ENCODE measurements around the gene GPR78. TPM values are rescaled to one million over a fixed set of nuclear protein-coding genes. Genes with fewer than 3 reads are reported as not detected.
"Not testable (repeated sequence)": the region's sequence is repeated elsewhere in the genome, so short reads cannot be mapped to it uniquely, and the experiment has no call there.

GPR78 gene
- total and polyA plus RNA-seq, 2 of the 8 experiments (the other 6 are each of a cell fraction or from before 2014, with no cell fraction given): 1.0 to 3.0 TPM

GRCh38 chr4:8631896-8632295, 51.7 kb downstream of the GPR78 start:
- 91% methylated on average over 2 of the region's 6 CpGs; no CpG with 5 or more reads in 1 of the 2 experiments for WGBS, 2 experiments (ENCODE audit: extremely low coverage in 1 of 2, insufficient coverage in 1 of 2, insufficient read length in 1 of 2, insufficient replicate concordance in 2 of 2, low coverage in 1 of 2, low lambda C conversion rate in 2 of 2, missing lambda C conversion rate in 1 of 2)
- H2BK20ac ChIP-seq (ENCODE audit: low read length); H2BK12ac ChIP-seq (ENCODE audit: low read depth, low read length); H3K56ac ChIP-seq (replicated peaks; ENCODE audit: insufficient read length, low read depth, low read length); H3K23me2 ChIP-seq (ENCODE audit: low read depth, low read length); H3K36me3 ChIP-seq (ENCODE audit: control insufficient read depth in 2 of 4, insufficient read depth in 4 of 4, low read length in 3 of 4); H3K18ac ChIP-seq (ENCODE audit: extremely low read depth, low read length); H3K79me1 ChIP-seq (ENCODE audit: low read depth, low read length); H3K14ac ChIP-seq (ENCODE audit: insufficient read length); H3K79me2 ChIP-seq (ENCODE audit: control insufficient read depth in 1 of 2, insufficient read depth in 2 of 2, low read length in 2 of 2); H2AFZ ChIP-seq (ENCODE audit: low read length); H3K4ac ChIP-seq (replicated peaks; ENCODE audit: insufficient read length, low read depth, low read length); H3K9me3 ChIP-seq (ENCODE audit: insufficient read depth in 2 of 2, low read depth in 1 of 2, low read length in 1 of 2); H3K4me2 ChIP-seq (ENCODE audit: insufficient read depth in 1 of 2, low read depth in 2 of 2, low read length in 2 of 2); H4K8ac ChIP-seq (ENCODE audit: extremely low read depth, insufficient read depth, low read length); H3K4me1 ChIP-seq (replicated peaks in 1 of 4; ENCODE audit: control insufficient read depth in 3 of 4, insufficient read depth in 4 of 4, low read length in 3 of 4); H4K91ac ChIP-seq (replicated peaks; ENCODE audit: insufficient read length, low read length); H2AK5ac ChIP-seq (ENCODE audit: low read depth, low read length); H3K9ac ChIP-seq (replicated peaks in 1 of 4; ENCODE audit: extremely low read depth in 1 of 4, low read depth in 3 of 4, low read length in 3 of 4); FAIRE-seq; H4K5ac ChIP-seq (ENCODE audit: insufficient read length, low read depth, low read length); H3K27me3 ChIP-seq (replicated peaks in 1 of 4; ENCODE audit: control insufficient read depth in 3 of 4, extremely low read depth in 1 of 4, insufficient read depth in 3 of 4, low read length in 3 of 4); H3K4me3 ChIP-seq (ENCODE audit: extremely low read depth in 1 of 4, insufficient read depth in 2 of 4, low read depth in 3 of 4, low read length in 4 of 4); H3K23ac ChIP-seq (ENCODE audit: insufficient read length); H3K27ac ChIP-seq (ENCODE audit: low read depth, low read length); H2BK15ac ChIP-seq (ENCODE audit: low read length); CTCF ChIA-PET (ENCODE audit: partially characterized antibody); POLR2A ChIA-PET (ENCODE audit: partially characterized antibody); DNase-seq (ENCODE audit: low read depth in 1 of 2, low spot score in 2 of 2); H2BK120ac ChIP-seq (replicated peaks; ENCODE audit: low read depth, low read length); H2BK5ac ChIP-seq (ENCODE audit: low read depth, low read length); H4K20me1 ChIP-seq (replicated peaks in 1 of 2; ENCODE audit: control insufficient read depth in 1 of 2, insufficient read depth in 2 of 2, low read length in 2 of 2): not testable (repeated sequence)

GRCh38 chr4:8634773-8635172, 54.6 kb downstream of the GPR78 start:
- POLR2A ChIA-PET (ENCODE audit: partially characterized antibody); H3K36me3 ChIP-seq (ENCODE audit: control insufficient read depth in 2 of 4, insufficient read depth in 4 of 4, low read length in 3 of 4); H3K9ac ChIP-seq (replicated peaks in 1 of 4; ENCODE audit: extremely low read depth in 1 of 4, low read depth in 3 of 4, low read length in 3 of 4); H3K14ac ChIP-seq (ENCODE audit: insufficient read length); H4K91ac ChIP-seq (replicated peaks; ENCODE audit: insufficient read length, low read length); H3K56ac ChIP-seq (replicated peaks; ENCODE audit: insufficient read length, low read depth, low read length); H3K27ac ChIP-seq (ENCODE audit: low read depth, low read length); H2BK20ac ChIP-seq (ENCODE audit: low read length); H3K4me3 ChIP-seq (ENCODE audit: extremely low read depth in 1 of 4, insufficient read depth in 2 of 4, low read depth in 3 of 4, low read length in 4 of 4); H2BK5ac ChIP-seq (ENCODE audit: low read depth, low read length); H3K23ac ChIP-seq (ENCODE audit: insufficient read length); H4K5ac ChIP-seq (ENCODE audit: insufficient read length, low read depth, low read length); H2AFZ ChIP-seq (ENCODE audit: low read length); H4K20me1 ChIP-seq (replicated peaks in 1 of 2; ENCODE audit: control insufficient read depth in 1 of 2, insufficient read depth in 2 of 2, low read length in 2 of 2); FAIRE-seq; H4K8ac ChIP-seq (ENCODE audit: extremely low read depth, insufficient read depth, low read length); DNase-seq (ENCODE audit: low read depth in 1 of 2, low spot score in 2 of 2); H2BK120ac ChIP-seq (replicated peaks; ENCODE audit: low read depth, low read length); H3K18ac ChIP-seq (ENCODE audit: extremely low read depth, low read length); H3K4me1 ChIP-seq (replicated peaks in 1 of 4; ENCODE audit: control insufficient read depth in 3 of 4, insufficient read depth in 4 of 4, low read length in 3 of 4); H3K79me1 ChIP-seq (ENCODE audit: low read depth, low read length); H3K4ac ChIP-seq (replicated peaks; ENCODE audit: insufficient read length, low read depth, low read length); H3K9me3 ChIP-seq (ENCODE audit: insufficient read depth in 2 of 2, low read depth in 1 of 2, low read length in 1 of 2); H2BK15ac ChIP-seq (ENCODE audit: low read length); H3K79me2 ChIP-seq (ENCODE audit: control insufficient read depth in 1 of 2, insufficient read depth in 2 of 2, low read length in 2 of 2); H2AK5ac ChIP-seq (ENCODE audit: low read depth, low read length); H3K4me2 ChIP-seq (ENCODE audit: insufficient read depth in 1 of 2, low read depth in 2 of 2, low read length in 2 of 2); H3K23me2 ChIP-seq (ENCODE audit: low read depth, low read length); H3K27me3 ChIP-seq (replicated peaks in 1 of 4; ENCODE audit: control insufficient read depth in 3 of 4, extremely low read depth in 1 of 4, insufficient read depth in 3 of 4, low read length in 3 of 4); H2BK12ac ChIP-seq (ENCODE audit: low read depth, low read length); CTCF ChIA-PET (ENCODE audit: partially characterized antibody): not testable (repeated sequence)
- 74% methylated on average over 6 of the region's 11 CpGs; no CpG with 5 or more reads in 1 of the 2 experiments for WGBS, 2 experiments (ENCODE audit: extremely low coverage in 1 of 2, insufficient coverage in 1 of 2, insufficient read length in 1 of 2, insufficient replicate concordance in 2 of 2, low coverage in 1 of 2, low lambda C conversion rate in 2 of 2, missing lambda C conversion rate in 1 of 2)

All from H1 (cell line).